HG03439 (cell line): ENCODE data around the gene TTC12.

Experiments used
- ATAC-seq: cut with Tn5 transposase; IDR thresholded peaks from one replicate; pipeline ENCODE4 v1.9.1; 2021; ENCODE audit warnings: mild to moderate bottlenecking, moderate library complexity; ENCODE audit not compliant: unreplicated experiment

TTC12 gene

DNA sequence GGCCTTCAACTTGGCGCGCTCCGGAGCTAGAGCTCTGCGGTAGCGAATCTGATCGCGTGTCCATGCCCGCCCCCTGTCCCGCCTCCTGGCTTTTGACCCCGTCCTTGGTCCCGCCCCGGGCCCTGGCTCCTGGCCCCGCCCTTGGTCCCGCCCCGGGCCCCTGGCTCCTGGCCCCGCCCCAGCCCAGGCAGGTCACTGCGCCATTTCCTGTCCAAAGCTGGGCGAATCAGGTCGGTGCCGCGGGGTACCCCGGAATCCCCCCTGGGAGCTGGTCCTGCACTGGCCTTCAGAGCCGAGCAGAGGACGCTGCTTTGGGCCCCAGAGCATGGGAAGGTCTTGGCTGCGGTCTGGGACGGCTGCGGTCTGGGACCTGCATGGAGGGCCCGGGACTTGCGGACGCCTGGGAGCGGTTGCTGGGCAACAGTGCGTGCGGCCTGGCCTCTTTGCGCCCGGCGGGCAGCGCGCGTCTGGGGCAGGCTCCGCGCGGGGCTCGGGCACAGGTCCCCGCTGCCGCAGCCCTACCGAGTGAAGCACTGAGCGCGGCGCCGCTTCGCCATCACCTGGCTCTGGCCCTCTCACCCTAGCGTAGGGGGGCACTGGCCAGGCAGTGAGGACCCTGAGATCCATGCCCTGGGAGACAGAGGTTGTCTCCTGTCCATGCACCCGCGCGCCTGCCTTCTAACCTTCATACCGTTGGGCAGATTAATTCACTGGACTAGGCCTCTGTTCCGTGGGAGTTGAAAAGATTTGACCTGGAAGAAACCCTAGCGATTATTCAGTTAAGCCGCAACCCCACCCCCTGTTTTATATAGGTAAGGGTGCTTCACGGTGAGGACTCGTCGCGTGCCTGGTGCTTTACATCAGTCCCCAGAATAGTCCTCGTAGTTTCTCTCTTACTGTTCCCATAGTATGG is at the start of gene TTC12:
TSS of gene TTC12 (plus strand) at position 195 of the 913 bp plus-strand sequence. CDS start 1,675 bp downstream, outside the sequence.
- ATAC-seq = peak; percentile 97

GRCh38 chr11:113265362-113265761 is 49.0 kb upstream of the TTC12 start:
- ATAC-seq = no peak

DNA sequence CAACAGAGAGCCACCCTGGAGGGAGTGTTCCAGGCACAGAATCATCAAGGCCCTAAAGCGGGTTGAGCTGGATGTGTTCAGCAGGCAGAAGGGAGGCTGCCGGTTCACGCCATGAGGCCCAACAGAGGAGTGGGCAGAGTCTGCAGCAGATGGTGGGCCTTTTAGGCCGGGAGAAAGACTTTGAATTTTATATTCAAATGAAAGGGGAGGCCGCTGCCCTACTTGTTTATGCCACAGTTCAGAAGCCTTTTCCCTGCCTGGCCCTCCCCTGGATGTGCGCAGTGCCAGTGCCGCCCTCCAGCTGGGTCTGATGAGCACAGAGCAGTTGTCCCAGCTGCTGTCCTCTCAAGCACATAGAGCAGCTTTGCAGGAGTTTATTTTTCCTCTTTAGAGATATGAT is 46.9 kb upstream of the TTC12 start:
- no peak for ATAC-seq

DNA sequence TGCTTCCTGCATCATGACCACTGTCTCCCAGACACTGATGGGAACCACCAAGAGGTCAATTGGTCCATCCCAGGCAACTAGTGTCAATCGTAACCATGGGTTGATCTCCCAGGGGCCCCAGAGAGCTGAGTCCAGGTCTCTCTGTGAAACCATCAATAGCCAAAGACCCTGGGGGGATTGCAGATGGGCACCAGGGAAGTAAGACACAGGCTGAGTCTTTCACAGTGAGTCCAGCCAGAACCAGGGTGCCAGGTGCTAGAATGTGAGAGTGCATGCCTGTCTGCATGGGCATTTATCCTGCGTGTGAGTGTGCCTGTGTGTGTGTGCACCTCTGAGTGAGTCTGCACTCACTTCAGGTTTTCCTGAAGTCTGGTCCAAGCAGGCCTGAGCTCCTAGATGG is 45.3 kb upstream of the TTC12 start:
- no peak for ATAC-seq

DNA sequence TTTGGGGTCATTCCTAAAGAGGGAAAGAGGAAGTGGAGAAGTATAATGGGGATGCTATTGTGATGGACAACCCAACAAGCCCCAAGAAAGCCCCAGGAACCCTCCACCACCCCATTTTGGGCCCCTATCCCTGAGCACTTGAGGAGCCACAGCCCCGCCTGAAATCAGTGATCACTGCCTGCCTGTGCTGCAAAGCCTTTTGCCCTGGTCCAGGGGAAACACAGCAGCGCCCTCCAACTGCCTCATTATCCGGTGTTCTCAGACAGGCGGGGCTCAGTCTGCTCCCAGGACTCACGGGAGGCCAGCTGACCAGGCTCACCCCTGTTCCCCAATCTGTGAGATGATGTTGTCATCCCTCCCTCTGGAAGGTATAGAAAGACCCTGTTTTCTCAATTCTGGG is 44.7 kb upstream of the TTC12 start:
- ATAC-seq = no peak

- ATAC-seq = no peak
These were observed 44.3 kb upstream of the TTC12 start for GRCh38 chr11:113270080-113270479.

- no peak for ATAC-seq
These were observed 42.7 kb upstream of the TTC12 start for GRCh38 chr11:113271551-113272245.

GRCh38 chr11:113272281-113272680 is 42.1 kb upstream of the TTC12 start:
- no peak for ATAC-seq

DNA sequence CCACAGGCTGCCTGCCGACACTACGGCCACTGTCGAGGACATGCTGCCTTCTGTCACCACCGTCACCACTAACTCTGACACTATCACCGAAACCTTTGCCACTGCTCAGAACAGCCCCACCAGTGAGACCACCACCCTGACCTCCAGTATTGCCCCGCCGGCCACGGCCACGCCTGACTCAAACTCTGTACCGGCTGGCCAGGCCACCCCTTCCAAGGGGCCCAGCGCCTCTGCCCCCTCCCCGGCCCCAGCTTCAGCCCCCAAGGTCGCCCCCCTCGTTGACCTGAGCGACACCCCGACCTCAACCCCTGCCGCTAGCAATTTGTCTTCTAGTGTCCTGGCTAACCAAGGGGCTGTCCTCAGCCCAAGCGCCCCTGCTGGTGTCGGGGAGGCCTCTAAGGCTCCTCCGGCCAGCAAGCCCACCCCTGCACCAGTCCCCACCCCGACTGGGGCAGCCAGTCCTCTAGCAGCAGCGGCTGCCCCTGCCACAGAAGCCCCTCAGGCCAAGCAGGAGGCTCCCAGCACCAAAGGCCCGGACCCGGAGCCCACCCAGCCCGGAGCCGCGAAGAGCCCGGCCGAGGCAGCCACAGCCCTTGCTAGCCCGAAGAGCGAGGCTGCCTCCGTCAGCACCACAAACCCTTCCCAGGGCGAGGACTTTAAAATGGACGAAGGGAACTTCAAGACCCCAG is 41.3 kb upstream of the TTC12 start:
- no peak for ATAC-seq

DNA sequence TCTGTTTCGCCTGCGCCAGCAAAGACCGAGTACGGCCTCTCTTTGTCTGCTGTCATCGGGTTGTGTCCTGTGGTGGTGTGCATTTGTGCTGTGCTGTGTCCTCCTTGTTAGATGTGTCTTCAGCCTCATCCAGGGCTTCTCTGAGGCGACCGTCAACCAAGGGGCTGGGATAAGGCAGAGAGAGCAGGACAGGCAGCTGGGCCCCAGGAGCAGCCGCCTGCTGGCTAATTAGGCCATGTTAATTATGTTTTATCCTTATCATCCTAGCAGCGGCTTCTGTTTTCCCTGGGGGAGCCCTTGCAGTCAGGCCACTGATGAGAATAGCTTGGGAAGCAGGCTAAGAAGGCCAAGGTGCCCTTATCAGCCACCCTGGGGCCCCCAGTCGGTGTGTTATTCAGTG is 40.7 kb upstream of the TTC12 start:
- ATAC-seq = no peak

DNA sequence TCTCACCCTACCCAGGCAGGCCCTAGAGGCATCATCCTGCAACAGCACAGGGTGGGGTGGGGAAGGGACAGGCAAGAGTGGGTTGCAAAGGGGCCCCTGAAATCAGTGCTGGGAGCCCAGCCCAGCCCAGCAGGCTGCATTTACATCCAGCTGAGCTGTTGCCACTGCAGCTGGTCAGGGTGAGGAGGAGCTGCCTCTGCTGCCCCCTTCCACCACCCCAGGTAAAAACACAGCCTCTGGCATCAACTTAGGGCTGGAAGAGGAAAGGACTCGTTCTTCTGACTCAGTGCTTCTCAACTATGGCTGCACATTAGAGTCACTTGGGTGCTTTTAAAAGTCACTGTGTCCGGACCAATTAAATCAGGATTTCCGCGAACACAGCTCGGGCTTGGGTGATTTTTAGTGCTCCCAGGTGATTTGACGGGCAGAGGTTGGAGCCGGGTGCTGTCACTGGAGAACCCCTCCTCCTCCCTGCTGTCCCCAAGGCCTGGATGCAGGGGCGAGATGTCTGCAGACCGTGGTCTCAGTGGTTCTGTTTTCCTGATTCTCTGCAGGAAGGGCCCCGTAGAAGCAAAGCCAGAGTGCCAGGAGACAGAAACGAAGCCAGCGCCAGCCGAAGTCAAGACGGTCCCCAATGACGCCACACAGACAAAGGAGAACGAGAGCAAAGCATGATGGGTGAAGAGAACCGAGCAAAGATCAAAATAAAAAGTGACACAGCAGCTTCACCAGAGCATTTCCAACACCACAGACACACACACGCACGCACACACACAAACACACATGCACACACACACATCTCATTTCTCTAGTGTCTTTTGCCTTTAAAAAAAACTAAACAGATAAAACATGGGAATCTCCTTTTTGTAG is 39.4 kb upstream of the TTC12 start:
- ATAC-seq = no peak

DNA sequence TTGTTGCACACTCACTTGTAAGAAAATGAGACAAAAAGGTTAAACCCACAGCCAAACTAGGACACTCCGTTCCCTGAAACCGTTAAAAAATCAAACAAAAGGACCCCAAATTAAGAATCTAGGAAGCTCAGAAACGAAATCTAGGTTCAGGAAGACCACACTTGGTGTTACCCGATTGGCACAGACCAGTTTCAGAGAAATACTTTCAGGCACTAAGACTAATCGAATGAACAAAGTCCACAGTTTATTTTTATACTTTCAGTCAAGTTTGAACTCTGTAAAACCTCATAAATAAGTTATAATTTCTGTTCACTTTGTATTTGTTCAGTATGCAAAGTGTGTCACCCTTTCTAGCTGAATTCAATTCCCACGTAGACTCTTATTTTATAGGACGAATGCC is 38.8 kb upstream of the TTC12 start:
- no peak for ATAC-seq

GRCh38 chr11:113276466-113276865 is 37.9 kb upstream of the TTC12 start:
- no peak for ATAC-seq

GRCh38 chr11:113277907-113278306 is 36.5 kb upstream of the TTC12 start:
- ATAC-seq = no peak

DNA sequence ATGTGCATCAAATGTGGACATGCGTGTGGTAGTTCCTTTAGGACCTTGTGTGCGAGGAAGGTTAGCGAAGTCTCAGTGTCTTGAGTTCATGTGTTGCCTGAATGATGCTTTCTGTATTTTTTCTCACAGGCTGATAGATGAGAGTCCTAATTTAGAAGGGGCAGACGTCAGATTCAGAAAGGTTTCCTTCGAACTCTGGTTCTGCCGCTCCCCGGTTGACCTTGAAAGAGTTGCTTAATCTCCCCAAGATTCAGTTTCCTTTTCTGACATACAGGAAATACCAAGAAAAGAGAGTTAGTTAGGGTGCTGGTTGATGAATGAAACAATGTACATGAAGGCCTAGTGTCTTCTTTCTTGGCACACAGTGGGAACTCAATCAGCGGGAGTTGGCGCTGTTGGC is 35.9 kb upstream of the TTC12 start:
- no peak for ATAC-seq

GRCh38 chr11:113278925-113279324 is 35.5 kb upstream of the TTC12 start:
- ATAC-seq = no peak

DNA sequence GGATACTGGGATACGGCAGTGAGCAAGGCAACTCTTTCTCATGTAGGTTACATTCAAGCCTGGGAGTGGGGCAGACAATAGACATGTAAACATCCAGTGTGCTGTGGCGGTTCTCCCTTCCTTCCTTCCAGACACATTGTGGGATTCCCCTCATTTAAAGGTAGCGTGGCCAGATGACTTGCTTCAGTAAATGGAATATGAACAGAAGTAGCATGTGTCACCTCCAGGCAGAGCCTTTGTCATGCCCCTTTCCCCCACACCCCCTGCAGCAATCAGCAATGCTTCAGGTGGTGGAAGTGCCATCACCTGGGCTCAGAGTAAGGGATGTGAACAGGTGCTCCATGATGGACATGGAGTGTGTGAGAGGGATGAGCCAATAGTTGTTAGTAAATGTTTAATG is 34.8 kb upstream of the TTC12 start:
- no peak for ATAC-seq

DNA sequence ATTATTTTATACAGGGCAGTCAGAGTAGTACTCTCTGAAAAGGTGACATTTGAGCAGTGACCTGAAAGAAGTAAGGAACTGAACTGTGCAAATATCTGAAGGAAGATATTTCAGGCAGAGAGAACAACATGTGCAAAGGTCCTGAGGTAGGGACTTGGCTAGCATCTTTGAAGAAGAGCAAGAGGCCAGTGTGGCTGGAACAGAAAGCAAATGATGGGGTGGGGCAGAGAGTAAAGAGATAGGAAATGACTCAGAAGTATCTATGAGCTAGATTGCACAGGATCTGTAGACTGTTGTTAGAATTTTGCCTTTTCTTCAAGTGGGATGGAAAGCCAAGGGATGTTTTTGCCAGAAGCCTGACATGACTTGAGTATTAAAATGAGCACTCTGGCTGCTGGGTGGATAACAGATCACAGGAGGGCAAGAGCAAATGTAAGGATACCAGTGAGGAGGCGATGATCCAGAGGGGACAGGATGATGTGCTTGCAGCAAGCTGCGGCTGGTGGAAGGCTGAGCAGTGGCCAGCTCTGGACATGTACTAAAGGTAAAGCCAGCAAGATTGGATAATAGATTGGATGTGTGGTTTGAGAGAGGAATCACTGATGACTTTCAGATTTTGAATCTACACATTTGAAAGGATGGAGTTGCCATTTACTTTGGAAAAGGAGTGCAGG is 33.2 kb upstream of the TTC12 start:
- no peak for ATAC-seq

- no peak for ATAC-seq
These were observed 31.4 kb upstream of the TTC12 start for GRCh38 chr11:113282898-113283437.

DNA sequence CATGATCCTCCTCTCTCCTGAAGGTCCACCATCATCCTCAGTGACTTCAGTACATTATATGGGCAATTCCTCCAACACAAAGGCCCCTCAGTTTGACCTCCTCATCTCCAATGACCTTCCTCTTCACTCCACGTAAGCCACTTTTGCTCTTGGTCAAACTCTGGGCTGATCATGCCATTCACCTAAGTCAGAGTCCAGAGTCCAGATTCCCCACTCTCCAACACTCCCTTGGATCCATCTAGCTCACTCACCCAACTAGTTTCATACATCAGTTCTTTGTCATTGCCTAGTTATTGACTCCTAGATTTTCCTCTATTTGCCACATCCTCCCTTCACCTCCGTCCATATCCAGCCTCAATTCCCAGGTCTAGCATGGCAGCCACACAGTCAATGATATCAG is 30.5 kb upstream of the TTC12 start:
- no peak for ATAC-seq
